Mesenchymal stem cell (in vitro differentiated cells and primary cell): ENCODE data around the gene ATP9A. TPM values are rescaled to one million over a fixed set of nuclear protein-coding genes. Genes with fewer than 3 reads are reported as not detected.
"Not testable (repeated sequence)": the region's sequence is repeated elsewhere in the genome, so short reads cannot be mapped to it uniquely, and the experiment has no call there.

ENCODE experiments used
- DNase-seq: peaks from one replicate; pipeline ENCODE4 v3.0.0-alpha.2; 2013
- H2AFZ ChIP-seq: one replicate; pipeline ENCODE4 v1.6.1; 2013; ENCODE audit warnings: low read depth, mild to moderate bottlenecking, control low read depth, inconsistent platforms, low read length, moderate library complexity
- H2AK5ac ChIP-seq: 2 replicates; pipeline ENCODE4 v1.6.1; 2013; ENCODE audit warnings: low read length, moderate library complexity, mild to moderate bottlenecking, inconsistent platforms; ENCODE audit not compliant: severe bottlenecking
- H2BK120ac ChIP-seq: one replicate; pipeline ENCODE4 v1.6.1; 2013; ENCODE audit warnings: low read depth, mild to moderate bottlenecking, inconsistent platforms, low read length, moderate library complexity
- H2BK12ac ChIP-seq, 2 experiments: one replicate each; pipeline ENCODE4 v1.6.1; 2013; ENCODE audit warnings: inconsistent platforms in 2 of 2, low read length in 2 of 2, mild to moderate bottlenecking in 2 of 2, moderate library complexity in 2 of 2, control low read depth in 1 of 2
- H2BK15ac ChIP-seq: one replicate; pipeline ENCODE4 v1.6.1; 2013; ENCODE audit warnings: mild to moderate bottlenecking, low read depth, inconsistent platforms; ENCODE audit not compliant: poor library complexity, severe bottlenecking
- H2BK5ac ChIP-seq: 2 replicates; pipeline ENCODE4 v1.6.1; 2013; ENCODE audit warnings: low read depth, mild to moderate bottlenecking, low read length, control low read depth, inconsistent platforms; ENCODE audit not compliant: poor library complexity, severe bottlenecking
- H3K14ac ChIP-seq, 2 experiments: one replicate each; pipeline ENCODE4 v1.6.1; 2013; ENCODE audit warnings: inconsistent platforms in 2 of 2, low read length in 2 of 2, control low read depth in 1 of 2, mild to moderate bottlenecking in 1 of 2, moderate library complexity in 1 of 2
- H3K18ac ChIP-seq, 2 experiments: one replicate each; pipeline ENCODE4 v1.6.1; 2013; ENCODE audit warnings: inconsistent platforms in 2 of 2, low read length in 2 of 2, control low read depth in 1 of 2, low read depth in 1 of 2, mild to moderate bottlenecking in 1 of 2
- H3K23ac ChIP-seq, 2 experiments: one replicate each; pipeline ENCODE4 v1.6.1; 2013; ENCODE audit warnings: inconsistent platforms in 2 of 2, low read length in 2 of 2, mild to moderate bottlenecking in 2 of 2, moderate library complexity in 2 of 2, control low read depth in 1 of 2
- H3K27ac ChIP-seq: 2 replicates; pipeline ENCODE4 v1.5.1; 2013; ENCODE audit warnings: mild to moderate bottlenecking, moderate library complexity, low read length, control low read depth, inconsistent platforms; ENCODE audit not compliant: poor library complexity, severe bottlenecking
- H3K27me3 ChIP-seq, 2 experiments: 2 replicates each; pipeline versions ENCODE4 v1.6.1 to v1.7.0; 2013; ENCODE audit warnings: low read length in 2 of 2, mild to moderate bottlenecking in 2 of 2, moderate library complexity in 2 of 2, control low read depth in 1 of 2, inconsistent platforms in 1 of 2; ENCODE audit not compliant: control insufficient read depth in 1 of 2, insufficient read depth in 1 of 2
- H3K36me3 ChIP-seq, 2 experiments: 2 replicates each; pipeline versions ENCODE4 v1.6.1 to v1.7.0; 2013; ENCODE audit warnings: low read length in 2 of 2, control low read depth in 1 of 2, inconsistent platforms in 1 of 2, low read depth in 1 of 2, mild to moderate bottlenecking in 1 of 2; ENCODE audit not compliant: insufficient read depth in 2 of 2, control insufficient read depth in 1 of 2
- H3K4ac ChIP-seq, 2 experiments: one replicate each; pipeline ENCODE4 v1.6.1; 2013; ENCODE audit warnings: inconsistent platforms in 2 of 2, low read length in 2 of 2, mild to moderate bottlenecking in 2 of 2, moderate library complexity in 2 of 2, control low read depth in 1 of 2, low read depth in 1 of 2
- H3K4me1 ChIP-seq: 2 replicates; pipeline ENCODE4 v1.6.1; 2013; ENCODE audit warnings: low read depth, low read length, control low read depth; ENCODE audit not compliant: control insufficient read depth, insufficient read depth
- H3K4me2 ChIP-seq: 2 replicates; pipeline ENCODE4 v1.6.1; 2013; ENCODE audit warnings: low read length, mild to moderate bottlenecking, inconsistent platforms; ENCODE audit not compliant: poor library complexity, severe bottlenecking
- H3K4me3 ChIP-seq, 2 experiments: 2 replicates each; pipeline versions ENCODE4 v1.5.1 to v1.7.0; 2013; ENCODE audit warnings: low read length in 2 of 2, mild to moderate bottlenecking in 2 of 2, control low read depth in 1 of 2, low read depth in 1 of 2; ENCODE audit not compliant: insufficient read depth in 1 of 2
- H3K79me1 ChIP-seq: replicated peaks from 2 replicates; pipeline ENCODE4 v1.6.1; 2013; ENCODE audit warnings: mild to moderate bottlenecking, control low read depth, low read length, inconsistent platforms; ENCODE audit not compliant: poor library complexity, severe bottlenecking
- H3K9ac ChIP-seq: 2 replicates; pipeline ENCODE4 v1.7.0; 2013; ENCODE audit warnings: mild to moderate bottlenecking, low read length, moderate library complexity
- H3K9me3 ChIP-seq: 2 replicates; pipeline ENCODE4 v1.7.0; 2013; ENCODE audit warnings: mild to moderate bottlenecking, low read length; ENCODE audit not compliant: control insufficient read depth
- H4K8ac ChIP-seq: one replicate; pipeline ENCODE4 v1.6.1; 2013; ENCODE audit warnings: inconsistent platforms, mild to moderate bottlenecking, low read length, moderate library complexity
- H4K91ac ChIP-seq: one replicate; pipeline ENCODE4 v1.6.1; 2013; ENCODE audit warnings: mild to moderate bottlenecking, low read length, inconsistent platforms
- WGBS: methylation state at CpG from one replicate; pipeline ENCODE4 v1.1.7; 2013; ENCODE audit warnings: mixed read lengths; 5-methylcytosine and 5-hydroxymethylcytosine counted together
- polyA plus RNA-seq, 2 experiments: library from polyadenylated mRNA; stranded (reverse); fragments of 200-250 nt; gene quantifications; one replicate each; pipeline ENCODE4 v1.2.3, GENCODE V29; 2013

Gene ATP9A, protein sequence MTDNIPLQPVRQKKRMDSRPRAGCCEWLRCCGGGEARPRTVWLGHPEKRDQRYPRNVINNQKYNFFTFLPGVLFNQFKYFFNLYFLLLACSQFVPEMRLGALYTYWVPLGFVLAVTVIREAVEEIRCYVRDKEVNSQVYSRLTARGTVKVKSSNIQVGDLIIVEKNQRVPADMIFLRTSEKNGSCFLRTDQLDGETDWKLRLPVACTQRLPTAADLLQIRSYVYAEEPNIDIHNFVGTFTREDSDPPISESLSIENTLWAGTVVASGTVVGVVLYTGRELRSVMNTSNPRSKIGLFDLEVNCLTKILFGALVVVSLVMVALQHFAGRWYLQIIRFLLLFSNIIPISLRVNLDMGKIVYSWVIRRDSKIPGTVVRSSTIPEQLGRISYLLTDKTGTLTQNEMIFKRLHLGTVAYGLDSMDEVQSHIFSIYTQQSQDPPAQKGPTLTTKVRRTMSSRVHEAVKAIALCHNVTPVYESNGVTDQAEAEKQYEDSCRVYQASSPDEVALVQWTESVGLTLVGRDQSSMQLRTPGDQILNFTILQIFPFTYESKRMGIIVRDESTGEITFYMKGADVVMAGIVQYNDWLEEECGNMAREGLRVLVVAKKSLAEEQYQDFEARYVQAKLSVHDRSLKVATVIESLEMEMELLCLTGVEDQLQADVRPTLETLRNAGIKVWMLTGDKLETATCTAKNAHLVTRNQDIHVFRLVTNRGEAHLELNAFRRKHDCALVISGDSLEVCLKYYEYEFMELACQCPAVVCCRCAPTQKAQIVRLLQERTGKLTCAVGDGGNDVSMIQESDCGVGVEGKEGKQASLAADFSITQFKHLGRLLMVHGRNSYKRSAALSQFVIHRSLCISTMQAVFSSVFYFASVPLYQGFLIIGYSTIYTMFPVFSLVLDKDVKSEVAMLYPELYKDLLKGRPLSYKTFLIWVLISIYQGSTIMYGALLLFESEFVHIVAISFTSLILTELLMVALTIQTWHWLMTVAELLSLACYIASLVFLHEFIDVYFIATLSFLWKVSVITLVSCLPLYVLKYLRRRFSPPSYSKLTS
- 17.9 TPM for polyA plus RNA-seq (2013, experiment 1 of 2)
- 17.4 TPM for polyA plus RNA-seq (2013, experiment 2 of 2)

DNA sequence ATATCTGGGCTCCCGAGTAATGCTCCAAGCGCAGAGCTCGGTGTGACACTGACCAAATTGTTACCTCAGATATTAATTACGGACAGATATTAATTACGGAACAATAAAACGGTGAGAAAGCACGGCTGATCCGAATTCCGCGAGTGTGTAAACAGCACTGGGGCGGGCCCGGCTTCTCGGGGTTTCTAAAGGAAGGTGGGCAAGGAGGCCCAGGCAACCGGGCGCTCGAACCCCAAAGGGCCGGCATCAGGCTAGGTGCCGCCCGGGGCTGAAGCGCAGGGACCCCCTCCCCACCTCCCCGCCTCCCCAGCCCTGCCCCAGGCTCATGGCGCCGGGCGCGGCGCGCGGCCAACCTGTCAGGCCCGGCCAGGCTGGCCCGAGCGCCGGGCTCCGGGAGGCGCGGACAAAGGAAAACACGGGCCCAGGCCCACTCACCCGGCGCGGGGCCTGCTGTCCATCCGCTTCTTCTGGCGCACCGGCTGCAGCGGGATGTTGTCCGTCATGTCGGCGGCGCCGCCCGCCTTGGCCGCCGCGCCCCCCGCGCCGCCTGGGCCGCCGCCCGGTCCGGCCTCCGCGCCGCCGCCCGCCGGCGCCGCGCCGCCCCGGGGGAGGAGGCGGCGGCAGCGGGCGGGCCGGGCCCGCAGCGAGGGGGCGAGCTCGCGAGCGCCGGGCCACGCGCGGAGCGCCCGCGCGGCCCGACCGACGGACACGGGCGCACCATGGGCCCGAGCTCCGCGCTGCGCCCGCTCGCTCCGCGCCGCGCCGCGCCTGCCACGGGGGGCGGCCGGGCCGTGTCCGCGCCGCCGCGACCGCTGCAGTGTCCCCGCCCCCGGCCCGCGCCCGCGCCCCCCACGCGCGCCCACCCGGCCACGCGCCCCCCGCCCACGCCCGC lies at the start of gene ATP9A:
Gene ATP9A, minus strand, starts transcription at position 524 of the 892 bp plus-strand sequence. Its CDS starts 21 bp downstream, at position 503.
- no peak within 1 kb of the TSS for H2BK5ac ChIP-seq
- peak within 1 kb of the TSS; percentile 100 for H3K4me2 ChIP-seq
- H2BK12ac ChIP-seq: peak within 1 kb of the TSS; percentile 54 to 71
- 3% methylated on average over 14 of the region's 131 CpGs for WGBS
- H3K27ac ChIP-seq: no peak within 1 kb of the TSS
- DNase-seq: peak; percentile 32
- no peaks in the 10 kb centered on the region for H3K27me3 ChIP-seq
- peaks cover 10% of the 10 kb centered on the region for H3K4me1 ChIP-seq
- no peaks in the 10 kb centered on the region for H3K9me3 ChIP-seq
- peak within 1 kb of the TSS in 1 of 2 experiments; percentile 80 for H3K14ac ChIP-seq
- H4K8ac ChIP-seq: peak within 1 kb of the TSS; percentile 76
- peak within 1 kb of the TSS in 1 of 2 experiments; percentile 66 for H3K23ac ChIP-seq
- H3K9ac ChIP-seq: peak within 1 kb of the TSS; percentile 93
- no peak within 1 kb of the TSS for H2AK5ac ChIP-seq
- H3K79me1 ChIP-seq: peaks cover 8% of the 10 kb centered on the region
- H4K91ac ChIP-seq: peak within 1 kb of the TSS; percentile 68
- peak within 1 kb of the TSS; percentile 62 to 82 for H3K18ac ChIP-seq
- H2AFZ ChIP-seq: peak within 1 kb of the TSS; percentile 66
- H3K36me3 ChIP-seq: no peaks in the 10 kb centered on the region
- peak within 1 kb of the TSS; percentile 35 to 56 for H3K4ac ChIP-seq
- H2BK120ac ChIP-seq: peak within 1 kb of the TSS; percentile 94
- peak within 1 kb of the TSS; percentile 74 to 94 for H3K4me3 ChIP-seq
- H2BK15ac ChIP-seq: peak within 1 kb of the TSS; percentile 83

DNA sequence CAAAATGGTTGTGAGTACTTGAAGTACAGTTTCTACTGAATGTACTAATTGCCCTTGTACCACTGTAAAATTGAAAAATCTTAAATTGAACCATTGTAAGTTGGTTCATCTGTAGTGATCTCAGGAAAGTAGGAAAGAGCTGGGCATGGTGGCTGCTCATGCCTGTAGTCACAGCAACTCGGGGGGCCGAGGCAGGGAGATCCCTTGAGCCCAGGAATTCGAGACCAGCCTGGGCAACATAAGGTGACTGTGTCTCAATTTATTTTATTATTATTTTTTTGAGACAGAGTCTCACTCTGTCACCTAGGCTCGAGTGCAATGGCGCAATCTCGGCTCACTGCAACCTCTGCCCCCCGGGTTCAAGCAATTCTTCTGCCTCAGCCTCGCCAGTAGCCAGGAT lies 48.7 kb upstream of the ATP9A start:
- not testable (repeated sequence) for H3K23ac ChIP-seq, H3K4me3 ChIP-seq, H4K8ac ChIP-seq, H2BK120ac ChIP-seq, H3K27me3 ChIP-seq, H3K9ac ChIP-seq, H3K36me3 ChIP-seq, H2BK12ac ChIP-seq, H4K91ac ChIP-seq, H3K14ac ChIP-seq, H3K4me1 ChIP-seq, DNase-seq, H3K9me3 ChIP-seq, H3K18ac ChIP-seq, H3K4me2 ChIP-seq, H3K4ac ChIP-seq, H2BK5ac ChIP-seq, H3K79me1 ChIP-seq, H3K27ac ChIP-seq, H2AK5ac ChIP-seq, H2AFZ ChIP-seq, H2BK15ac ChIP-seq
- WGBS: 92% methylated on average over 6 of the region's 8 CpGs

DNA sequence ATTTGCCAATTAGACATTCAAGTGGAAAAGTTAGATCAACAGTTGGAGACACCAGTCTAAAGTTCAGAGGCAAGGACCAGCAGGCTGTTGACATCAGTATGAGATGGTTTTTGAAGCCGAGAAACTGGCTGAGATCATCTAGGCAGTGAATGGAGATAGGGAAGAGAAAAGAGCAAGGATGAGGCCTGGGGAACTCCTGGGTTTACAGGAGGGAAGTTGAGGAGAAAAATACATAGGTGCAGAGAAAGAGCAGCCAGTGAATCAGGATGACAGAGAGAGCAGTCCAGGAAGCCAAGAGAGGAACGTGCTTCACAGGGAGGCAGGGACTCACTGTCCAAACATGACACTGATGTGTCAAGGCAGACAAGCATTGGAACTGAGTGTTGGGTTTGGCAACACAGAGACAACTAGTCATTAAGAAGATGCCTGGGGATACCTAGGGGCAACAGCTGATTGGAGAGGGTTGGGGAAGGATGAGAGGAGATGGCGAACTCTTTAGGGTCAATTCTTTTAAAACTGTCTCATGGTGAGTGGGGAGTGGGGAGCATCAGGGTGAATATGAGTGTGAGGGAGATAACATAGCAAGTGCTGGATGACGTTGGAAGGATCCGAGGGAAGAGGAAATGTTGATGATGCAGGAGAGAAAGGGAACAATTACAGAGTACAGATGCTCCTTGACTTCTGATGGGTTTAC lies 47.3 kb upstream of the ATP9A start:
- Histone ChIP-seq H3K36me3 (no peaks in the 10 kb centered on the region), H3K9ac (no peak overlapping the region), H3K27me3 (no peaks in the 10 kb centered on the region), H4K91ac (no peak overlapping the region), H3K18ac (no peak overlapping the region), H3K14ac (peak overlapping the region in 1 of 2 experiments; percentile 83), H2BK12ac (no peak overlapping the region), H3K4me2 (no peak overlapping the region), H3K9me3 (no peaks in the 10 kb centered on the region), H2AK5ac (no peak overlapping the region), H3K4me1 (no peaks in the 10 kb centered on the region), H3K23ac (peak overlapping the region in 1 of 2 experiments; percentile 9), H3K4me3 (no peak overlapping the region), H2BK120ac (no peak overlapping the region), H2AFZ (no peak overlapping the region), H3K79me1 (no peaks in the 10 kb centered on the region), H2BK15ac (no peak overlapping the region), H4K8ac (no peak overlapping the region), H2BK5ac (no peak overlapping the region), H3K27ac (no peak overlapping the region), H3K4ac (no peak overlapping the region)
- 77% methylated on average over 5 of the region's 5 CpGs for WGBS
- DNase-seq: no peak
